Astrocyte (in vitro differentiated cells and primary cell): ENCODE results near the gene HS3ST6. TPM values are rescaled to one million over a fixed set of nuclear protein-coding genes. Genes with fewer than 3 reads are reported as not detected.

Source experiments
- DNase-seq: peaks from one replicate; pipeline ENCODE4 v3.0.0-alpha.2; 2010; ENCODE audit warnings: low read depth
- FAIRE-seq: peaks from 2 replicates; lab custom pipeline; 2011; peaks lifted over from hg19 to GRCh38; lab: Jason Lieb, UNC
- H2AFZ ChIP-seq: 2 replicates; pipeline ENCODE4 v1.6.0; 2012; ENCODE audit warnings: low read depth, low read length, inconsistent platforms
- H3K27ac ChIP-seq: 2 replicates; pipeline ENCODE4 v1.5.1; 2011; ENCODE audit warnings: low read depth, low read length, inconsistent platforms
- H3K27me3 ChIP-seq: 2 replicates; pipeline ENCODE4 v1.6.0; 2011; ENCODE audit warnings: low read length, inconsistent platforms; ENCODE audit not compliant: insufficient read depth
- H3K36me3 ChIP-seq: 2 replicates; pipeline ENCODE4 v1.5.1; 2011; ENCODE audit warnings: low read length, inconsistent platforms; ENCODE audit not compliant: insufficient read depth
- H3K4me1 ChIP-seq: 2 replicates; pipeline ENCODE4 v1.5.1; 2011; ENCODE audit warnings: low read length, inconsistent platforms; ENCODE audit not compliant: insufficient read depth
- H3K4me2 ChIP-seq: 2 replicates; pipeline ENCODE4 v1.6.0; 2012; ENCODE audit warnings: low read length, inconsistent platforms
- H3K4me3 ChIP-seq: 2 replicates; pipeline ENCODE4 v1.5.1; 2011; ENCODE audit warnings: low read depth, mild to moderate bottlenecking, low read length, inconsistent platforms; ENCODE audit not compliant: insufficient read depth
- H3K79me2 ChIP-seq: 2 replicates; pipeline ENCODE4 v1.6.0; 2012; ENCODE audit warnings: mild to moderate bottlenecking, low read length, inconsistent platforms; ENCODE audit not compliant: insufficient read depth
- H3K9ac ChIP-seq: 2 replicates; pipeline ENCODE4 v1.6.0; 2012; ENCODE audit warnings: mild to moderate bottlenecking, low read length, inconsistent platforms
- H3K9me3 ChIP-seq: 2 replicates; pipeline ENCODE4 v1.5.1; 2012; ENCODE audit warnings: low read depth, mild to moderate bottlenecking, low read length, inconsistent platforms; ENCODE audit not compliant: insufficient read depth
- H4K20me1 ChIP-seq: 2 replicates; pipeline ENCODE4 v1.6.0; 2012; ENCODE audit warnings: low read length, inconsistent platforms; ENCODE audit not compliant: insufficient read depth
- H3K27ac Mint-ChIP-seq: one replicate; pipeline ENCODE4 v1.8.0; 2021; ENCODE audit warnings: mild to moderate bottlenecking, mixed read lengths; ENCODE audit not compliant: unreplicated experiment
- H3K27me3 Mint-ChIP-seq: one replicate; pipeline ENCODE4 v1.8.0; 2021; ENCODE audit warnings: low read depth, mixed read lengths; ENCODE audit not compliant: unreplicated experiment
- H3K36me3 Mint-ChIP-seq: one replicate; pipeline ENCODE4 v1.8.0; 2021; ENCODE audit warnings: low read depth, mixed read lengths; ENCODE audit not compliant: unreplicated experiment
- H3K4me1 Mint-ChIP-seq: one replicate; pipeline ENCODE4 v1.8.0; 2021; ENCODE audit warnings: low read depth, mixed read lengths; ENCODE audit not compliant: unreplicated experiment
- H3K4me3 Mint-ChIP-seq: one replicate; pipeline ENCODE4 v1.8.0; 2021; ENCODE audit warnings: mild to moderate bottlenecking, moderate library complexity, mixed read lengths; ENCODE audit not compliant: unreplicated experiment
- H3K9me3 Mint-ChIP-seq: one replicate; pipeline ENCODE4 v1.8.0; 2021; ENCODE audit warnings: mild to moderate bottlenecking, mixed read lengths; ENCODE audit not compliant: unreplicated experiment
- EZH2 ChIP-seq: IDR thresholded peaks from 2 replicates; pipeline ENCODE4 v1.6.1; 2012; ENCODE audit warnings: mild to moderate bottlenecking, low read length, inconsistent platforms; ENCODE audit not compliant: insufficient read depth
- total RNA-seq: library from RNA; stranded (reverse); gene quantifications from 2 replicates; pipeline ENCODE4 v1.2.1, GENCODE V29; 2021
- TF ChIP-seq, protein P1 (sequence below): IDR thresholded peaks from 2 replicates; pipeline ENCODE4 v1.5.1; 2011; ENCODE audit warnings: low read depth, mild to moderate bottlenecking, inconsistent platforms, low read length, moderate library complexity; ENCODE audit not compliant: insufficient read depth

The HS3ST6 gene
- total RNA-seq, 1 donor from 2014 or later: not detected

DNA sequence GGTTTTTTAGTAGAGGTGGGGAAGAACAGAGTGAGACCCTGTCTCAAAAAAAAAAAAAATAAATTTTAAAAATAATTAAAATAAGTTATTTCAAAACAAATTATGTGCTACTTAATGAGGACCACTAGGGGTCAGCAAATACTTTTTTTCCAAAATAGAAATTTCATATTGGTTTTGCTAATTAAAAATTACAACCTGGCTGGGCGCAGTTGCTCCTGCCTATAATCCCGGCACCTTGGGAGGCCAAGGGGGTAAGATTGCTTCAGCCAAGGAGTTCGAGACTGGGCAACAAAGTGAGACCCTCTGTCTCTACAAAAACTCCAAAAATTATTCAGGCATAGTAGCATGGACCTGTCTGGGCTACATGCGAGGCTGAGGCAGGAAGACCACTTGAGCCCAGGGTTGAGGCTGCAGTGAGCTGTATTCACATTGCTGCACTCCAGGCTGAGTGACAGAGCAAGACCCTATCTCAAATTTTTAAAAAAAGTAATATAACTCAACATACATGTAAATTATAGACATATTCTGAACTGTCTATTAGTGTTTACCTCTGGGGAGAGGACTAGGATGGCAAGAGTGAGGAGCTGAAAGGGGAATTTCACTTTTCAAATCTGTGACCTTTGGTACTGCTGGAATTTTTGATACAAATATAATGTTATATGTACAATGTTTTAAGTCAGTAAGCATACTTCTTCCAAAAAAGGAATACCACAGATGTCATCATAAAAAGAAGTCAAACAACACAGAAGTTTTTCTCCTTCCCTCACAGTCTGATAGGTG lies 54.3 kb downstream of the HS3ST6 start:
- H3K4me2 ChIP-seq: no peak overlapping the region
- H3K27me3 ChIP-seq: peaks cover 35% of the 10 kb centered on the region
- H3K9me3 Mint-ChIP-seq: no peaks in the 10 kb centered on the region
- no peak overlapping the region for H2AFZ ChIP-seq
- no peak for FAIRE-seq
- no peaks in the 10 kb centered on the region for H3K36me3 ChIP-seq
- H4K20me1 ChIP-seq: no peaks in the 10 kb centered on the region
- H3K27me3 Mint-ChIP-seq: peaks cover 40% of the 10 kb centered on the region
- TF ChIP-seq, protein P1, sequence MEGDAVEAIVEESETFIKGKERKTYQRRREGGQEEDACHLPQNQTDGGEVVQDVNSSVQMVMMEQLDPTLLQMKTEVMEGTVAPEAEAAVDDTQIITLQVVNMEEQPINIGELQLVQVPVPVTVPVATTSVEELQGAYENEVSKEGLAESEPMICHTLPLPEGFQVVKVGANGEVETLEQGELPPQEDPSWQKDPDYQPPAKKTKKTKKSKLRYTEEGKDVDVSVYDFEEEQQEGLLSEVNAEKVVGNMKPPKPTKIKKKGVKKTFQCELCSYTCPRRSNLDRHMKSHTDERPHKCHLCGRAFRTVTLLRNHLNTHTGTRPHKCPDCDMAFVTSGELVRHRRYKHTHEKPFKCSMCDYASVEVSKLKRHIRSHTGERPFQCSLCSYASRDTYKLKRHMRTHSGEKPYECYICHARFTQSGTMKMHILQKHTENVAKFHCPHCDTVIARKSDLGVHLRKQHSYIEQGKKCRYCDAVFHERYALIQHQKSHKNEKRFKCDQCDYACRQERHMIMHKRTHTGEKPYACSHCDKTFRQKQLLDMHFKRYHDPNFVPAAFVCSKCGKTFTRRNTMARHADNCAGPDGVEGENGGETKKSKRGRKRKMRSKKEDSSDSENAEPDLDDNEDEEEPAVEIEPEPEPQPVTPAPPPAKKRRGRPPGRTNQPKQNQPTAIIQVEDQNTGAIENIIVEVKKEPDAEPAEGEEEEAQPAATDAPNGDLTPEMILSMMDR: peak; percentile 44
- TF ChIP-seq EZH2: no peak
- H3K36me3 Mint-ChIP-seq: no peaks in the 10 kb centered on the region
- H3K4me1 ChIP-seq: no peaks in the 10 kb centered on the region
- no peak overlapping the region for H3K27ac Mint-ChIP-seq
- no peak for DNase-seq
- H3K79me2 ChIP-seq: no peaks in the 10 kb centered on the region
- H3K9me3 ChIP-seq: no peaks in the 10 kb centered on the region
- no peak overlapping the region for H3K27ac ChIP-seq
- H3K4me1 Mint-ChIP-seq: no peaks in the 10 kb centered on the region
- H3K4me3 Mint-ChIP-seq: no peak overlapping the region
- no peak overlapping the region for H3K4me3 ChIP-seq
- H3K9ac ChIP-seq: no peak overlapping the region

DNA sequence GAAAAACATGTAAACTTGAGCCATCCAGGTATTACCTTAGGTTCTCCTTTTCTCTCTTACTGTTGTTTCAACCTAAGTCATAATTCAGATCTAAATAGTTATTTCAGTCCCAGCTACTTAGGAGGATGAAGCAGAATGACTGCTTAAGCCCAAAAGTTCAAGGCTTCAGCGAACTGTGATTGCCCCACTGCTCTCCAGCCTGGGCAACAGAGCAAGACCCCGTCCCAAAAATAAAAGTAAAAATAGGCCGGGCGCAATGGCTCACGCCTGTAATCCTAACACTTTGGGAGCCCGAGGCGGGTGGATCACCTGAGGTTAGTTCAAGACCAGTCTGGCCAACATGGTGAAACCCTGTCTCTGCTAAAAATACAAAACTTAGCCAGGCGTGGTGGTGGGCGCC lies 55.8 kb downstream of the HS3ST6 start:
- Mint-ChIP-seq H3K36me3 (no peaks in the 10 kb centered on the region), H3K9me3 (no peaks in the 10 kb centered on the region), H3K4me1 (peaks cover 5% of the 10 kb centered on the region), H3K4me3 (no peak overlapping the region), H3K27me3 (peaks cover 54% of the 10 kb centered on the region), H3K27ac (no peak overlapping the region)
- Histone ChIP-seq H3K4me2 (no peak overlapping the region), H3K4me3 (no peak overlapping the region), H3K4me1 (no peaks in the 10 kb centered on the region), H3K36me3 (no peaks in the 10 kb centered on the region), H3K27ac (no peak overlapping the region), H3K27me3 (peaks cover 50% of the 10 kb centered on the region), H3K79me2 (no peaks in the 10 kb centered on the region), H3K9ac (no peak overlapping the region), H2AFZ (no peak overlapping the region), H4K20me1 (no peaks in the 10 kb centered on the region), H3K9me3 (no peaks in the 10 kb centered on the region)
- FAIRE-seq (no peak), DNase-seq (no peak)
- no peak for TF ChIP-seq EZH2
- TF ChIP-seq, protein P1: no peak

DNA sequence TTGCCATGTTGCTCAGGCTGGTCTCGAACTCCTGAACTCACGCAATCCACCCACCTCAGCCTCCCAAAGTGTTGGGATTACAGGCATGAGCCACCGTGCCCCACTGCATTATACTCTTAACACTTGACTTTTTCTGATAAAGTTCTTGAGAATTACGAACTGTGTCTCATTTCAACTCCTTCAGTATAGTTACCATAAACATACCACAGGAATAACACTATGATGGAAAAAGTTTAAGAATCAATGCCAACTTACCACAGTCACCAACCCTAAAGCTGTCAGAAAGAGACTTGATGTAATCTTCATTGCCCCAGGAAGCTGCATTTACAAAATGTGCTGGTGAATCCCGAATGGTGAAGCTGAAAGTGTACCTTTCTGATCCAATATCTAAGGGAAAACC lies 56.5 kb downstream of the HS3ST6 start:
- H3K27me3 ChIP-seq: peaks cover 57% of the 10 kb centered on the region
- no peaks in the 10 kb centered on the region for H3K36me3 Mint-ChIP-seq
- no peak for TF ChIP-seq EZH2
- TF ChIP-seq, protein P1: no peak
- H3K36me3 ChIP-seq: no peaks in the 10 kb centered on the region
- DNase-seq: no peak
- no peak overlapping the region for H3K9ac ChIP-seq
- no peak overlapping the region for H3K4me3 ChIP-seq
- no peak overlapping the region for H3K4me3 Mint-ChIP-seq
- no peaks in the 10 kb centered on the region for H3K9me3 ChIP-seq
- H2AFZ ChIP-seq: no peak overlapping the region
- peaks cover 58% of the 10 kb centered on the region for H3K27me3 Mint-ChIP-seq
- no peak overlapping the region for H3K27ac ChIP-seq
- H4K20me1 ChIP-seq: no peaks in the 10 kb centered on the region
- H3K9me3 Mint-ChIP-seq: no peaks in the 10 kb centered on the region
- no peak for FAIRE-seq
- H3K79me2 ChIP-seq: no peaks in the 10 kb centered on the region
- no peak overlapping the region for H3K4me2 ChIP-seq
- H3K4me1 Mint-ChIP-seq: peaks cover 5% of the 10 kb centered on the region
- H3K4me1 ChIP-seq: no peaks in the 10 kb centered on the region
- no peak overlapping the region for H3K27ac Mint-ChIP-seq
